ENCODE results near the gene OGDHL. TPM values are rescaled to one million over a fixed set of nuclear protein-coding genes. Genes with fewer than 3 reads are reported as not detected.

Gene OGDHL
- polyA plus RNA-seq, 1 donor from 2014 or later: 40.7 TPM

- Histone ChIP-seq H3F3A (ENCODE audit: insufficient read depth, low read length, poor library complexity, severe bottlenecking) (no peaks in the 10 kb centered on the region), H3K27me3 (ENCODE audit: insufficient read depth, low read depth, low read length) (no peaks in the 10 kb centered on the region), H3K4me2 (ENCODE audit: low read length) (no peak overlapping the region), H2AFZ (ENCODE audit: low read depth, low read length) (no peak overlapping the region), H3K9me2 (ENCODE audit: insufficient read depth, low read length) (no peaks in the 10 kb centered on the region), H3K4me3 (ENCODE audit: low read length) (no peak overlapping the region), H3K36me3 (ENCODE audit: insufficient read depth, low read length) (no peaks in the 10 kb centered on the region), H3K79me2 (replicated peaks; ENCODE audit: insufficient read depth, low read length) (no peaks in the 10 kb centered on the region), H3K27ac (ENCODE audit: low read length) (no peak overlapping the region), H4K20me1 (ENCODE audit: insufficient read depth) (no peaks in the 10 kb centered on the region), H3K9ac (ENCODE audit: low read length) (no peak overlapping the region), H3K9me3 (ENCODE audit: low read length) (no peaks in the 10 kb centered on the region)
- TF ChIP-seq TAF1 (IDR thresholded peaks at IDR 0.05; ENCODE audit: low read depth): no peak
- no peak for TF ChIP-seq POLR2AphosphoS5 (IDR thresholded peaks at IDR 0.05)
- TF ChIP-seq CTCF (IDR thresholded peaks at IDR 0.05; ENCODE audit: poor library complexity, severe bottlenecking): no peak
- TF ChIP-seq SMC3 (conservative IDR thresholded peaks at IDR 0.05; ENCODE audit: poor library complexity): no peak
- TF ChIP-seq, protein P1, sequence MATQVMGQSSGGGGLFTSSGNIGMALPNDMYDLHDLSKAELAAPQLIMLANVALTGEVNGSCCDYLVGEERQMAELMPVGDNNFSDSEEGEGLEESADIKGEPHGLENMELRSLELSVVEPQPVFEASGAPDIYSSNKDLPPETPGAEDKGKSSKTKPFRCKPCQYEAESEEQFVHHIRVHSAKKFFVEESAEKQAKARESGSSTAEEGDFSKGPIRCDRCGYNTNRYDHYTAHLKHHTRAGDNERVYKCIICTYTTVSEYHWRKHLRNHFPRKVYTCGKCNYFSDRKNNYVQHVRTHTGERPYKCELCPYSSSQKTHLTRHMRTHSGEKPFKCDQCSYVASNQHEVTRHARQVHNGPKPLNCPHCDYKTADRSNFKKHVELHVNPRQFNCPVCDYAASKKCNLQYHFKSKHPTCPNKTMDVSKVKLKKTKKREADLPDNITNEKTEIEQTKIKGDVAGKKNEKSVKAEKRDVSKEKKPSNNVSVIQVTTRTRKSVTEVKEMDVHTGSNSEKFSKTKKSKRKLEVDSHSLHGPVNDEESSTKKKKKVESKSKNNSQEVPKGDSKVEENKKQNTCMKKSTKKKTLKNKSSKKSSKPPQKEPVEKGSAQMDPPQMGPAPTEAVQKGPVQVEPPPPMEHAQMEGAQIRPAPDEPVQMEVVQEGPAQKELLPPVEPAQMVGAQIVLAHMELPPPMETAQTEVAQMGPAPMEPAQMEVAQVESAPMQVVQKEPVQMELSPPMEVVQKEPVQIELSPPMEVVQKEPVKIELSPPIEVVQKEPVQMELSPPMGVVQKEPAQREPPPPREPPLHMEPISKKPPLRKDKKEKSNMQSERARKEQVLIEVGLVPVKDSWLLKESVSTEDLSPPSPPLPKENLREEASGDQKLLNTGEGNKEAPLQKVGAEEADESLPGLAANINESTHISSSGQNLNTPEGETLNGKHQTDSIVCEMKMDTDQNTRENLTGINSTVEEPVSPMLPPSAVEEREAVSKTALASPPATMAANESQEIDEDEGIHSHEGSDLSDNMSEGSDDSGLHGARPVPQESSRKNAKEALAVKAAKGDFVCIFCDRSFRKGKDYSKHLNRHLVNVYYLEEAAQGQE (IDR thresholded peaks at IDR 0.05; ENCODE audit: borderline replicate concordance): no peak
- no peak for TF ChIP-seq RAD21 (conservative IDR thresholded peaks at IDR 0.05)
- TF ChIP-seq EP300 (conservative IDR thresholded peaks at IDR 0.05; ENCODE audit: poor library complexity, severe bottlenecking): no peak
- no peak for TF ChIP-seq MXI1 (conservative IDR thresholded peaks at IDR 0.05; ENCODE audit: poor library complexity, severe bottlenecking)
- no peak for TF ChIP-seq EZH2 (IDR thresholded peaks at IDR 0.05; ENCODE audit: borderline replicate concordance, insufficient read depth, low read length, poor library complexity, severe bottlenecking)
These were observed 63.4 kb downstream of the OGDHL start for GRCh38 chr10:49698679-49699078.

- Histone ChIP-seq H3K4me3 (ENCODE audit: low read length) (no peak overlapping the region), H3K27me3 (ENCODE audit: insufficient read depth, low read depth, low read length) (peaks cover 4% of the 10 kb centered on the region), H2AFZ (ENCODE audit: low read depth, low read length) (no peak overlapping the region), H3K9me2 (ENCODE audit: insufficient read depth, low read length) (no peaks in the 10 kb centered on the region), H3K9me3 (ENCODE audit: low read length) (no peaks in the 10 kb centered on the region), H4K20me1 (ENCODE audit: insufficient read depth) (no peaks in the 10 kb centered on the region), H3K79me2 (replicated peaks; ENCODE audit: insufficient read depth, low read length) (no peaks in the 10 kb centered on the region), H3K9ac (ENCODE audit: low read length) (no peak overlapping the region), H3K36me3 (ENCODE audit: insufficient read depth, low read length) (no peaks in the 10 kb centered on the region), H3K4me2 (ENCODE audit: low read length) (no peak overlapping the region), H3F3A (ENCODE audit: insufficient read depth, low read length, poor library complexity, severe bottlenecking) (no peaks in the 10 kb centered on the region), H3K27ac (ENCODE audit: low read length) (no peak overlapping the region)
- no peak for TF ChIP-seq EZH2 (IDR thresholded peaks at IDR 0.05; ENCODE audit: borderline replicate concordance, insufficient read depth, low read length, poor library complexity, severe bottlenecking)
- TF ChIP-seq RAD21 (conservative IDR thresholded peaks at IDR 0.05): no peak
- no peak for TF ChIP-seq SMC3 (conservative IDR thresholded peaks at IDR 0.05; ENCODE audit: poor library complexity)
- TF ChIP-seq, protein P1 (IDR thresholded peaks at IDR 0.05; ENCODE audit: borderline replicate concordance): no peak
- TF ChIP-seq CTCF (IDR thresholded peaks at IDR 0.05; ENCODE audit: poor library complexity, severe bottlenecking): no peak
- TF ChIP-seq MXI1 (conservative IDR thresholded peaks at IDR 0.05; ENCODE audit: poor library complexity, severe bottlenecking): no peak
- no peak for TF ChIP-seq POLR2AphosphoS5 (IDR thresholded peaks at IDR 0.05)
- no peak for TF ChIP-seq TAF1 (IDR thresholded peaks at IDR 0.05; ENCODE audit: low read depth)
- no peak for TF ChIP-seq EP300 (conservative IDR thresholded peaks at IDR 0.05; ENCODE audit: poor library complexity, severe bottlenecking)
These were observed 65.8 kb downstream of the OGDHL start for GRCh38 chr10:49696311-49696710.

All from neural cell (in vitro differentiated cells).